ENCODE measurements around the gene C3orf22.

The C3orf22 gene

GRCh38 chr3:126522363-126522788, 36.4 kb downstream of the C3orf22 start:
- H3K79me2 ChIP-seq (ENCODE audit: insufficient read depth, low read length) = no peaks in the 10 kb centered on the region
- no peaks in the 10 kb centered on the region for H3F3A ChIP-seq (ENCODE audit: low read depth)
- H3K4me1 ChIP-seq (ENCODE audit: insufficient read depth, low read length, poor library complexity, severe bottlenecking) = peaks cover 52% of the 10 kb centered on the region
- H4K20me1 ChIP-seq (ENCODE audit: insufficient read depth, low read length, poor library complexity, severe bottlenecking) = no peaks in the 10 kb centered on the region
- H3K9me3 ChIP-seq (ENCODE audit: insufficient read depth, low read depth, low read length) = no peaks in the 10 kb centered on the region
- H3K27me3 ChIP-seq (ENCODE audit: insufficient read depth, low read length, poor library complexity, severe bottlenecking) = no peaks in the 10 kb centered on the region
- no peaks in the 10 kb centered on the region for H3K9me2 ChIP-seq (replicated peaks; ENCODE audit: low read depth, low read length)
- H3K4me2 ChIP-seq (ENCODE audit: low read depth, low read length, poor library complexity, severe bottlenecking) = peak overlapping the region; percentile 68
- H3K36me3 ChIP-seq (ENCODE audit: insufficient read depth, low read length) = no peaks in the 10 kb centered on the region
- TF ChIP-seq, protein P1, sequence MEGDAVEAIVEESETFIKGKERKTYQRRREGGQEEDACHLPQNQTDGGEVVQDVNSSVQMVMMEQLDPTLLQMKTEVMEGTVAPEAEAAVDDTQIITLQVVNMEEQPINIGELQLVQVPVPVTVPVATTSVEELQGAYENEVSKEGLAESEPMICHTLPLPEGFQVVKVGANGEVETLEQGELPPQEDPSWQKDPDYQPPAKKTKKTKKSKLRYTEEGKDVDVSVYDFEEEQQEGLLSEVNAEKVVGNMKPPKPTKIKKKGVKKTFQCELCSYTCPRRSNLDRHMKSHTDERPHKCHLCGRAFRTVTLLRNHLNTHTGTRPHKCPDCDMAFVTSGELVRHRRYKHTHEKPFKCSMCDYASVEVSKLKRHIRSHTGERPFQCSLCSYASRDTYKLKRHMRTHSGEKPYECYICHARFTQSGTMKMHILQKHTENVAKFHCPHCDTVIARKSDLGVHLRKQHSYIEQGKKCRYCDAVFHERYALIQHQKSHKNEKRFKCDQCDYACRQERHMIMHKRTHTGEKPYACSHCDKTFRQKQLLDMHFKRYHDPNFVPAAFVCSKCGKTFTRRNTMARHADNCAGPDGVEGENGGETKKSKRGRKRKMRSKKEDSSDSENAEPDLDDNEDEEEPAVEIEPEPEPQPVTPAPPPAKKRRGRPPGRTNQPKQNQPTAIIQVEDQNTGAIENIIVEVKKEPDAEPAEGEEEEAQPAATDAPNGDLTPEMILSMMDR (conservative IDR thresholded peaks at IDR 0.05; ENCODE audit: low read length) = peak; percentile 98
- no peak for TF ChIP-seq EZH2phosphoT487 (IDR thresholded peaks at IDR 0.05; ENCODE audit: borderline replicate concordance)
- no peak overlapping the region for H3K9ac ChIP-seq (ENCODE audit: low read depth, low read length, poor library complexity, severe bottlenecking)
- H3K4me3 ChIP-seq (ENCODE audit: low read length, poor library complexity, severe bottlenecking) = no peak overlapping the region
- H2AFZ ChIP-seq (ENCODE audit: low read length) = no peak overlapping the region

DNA sequence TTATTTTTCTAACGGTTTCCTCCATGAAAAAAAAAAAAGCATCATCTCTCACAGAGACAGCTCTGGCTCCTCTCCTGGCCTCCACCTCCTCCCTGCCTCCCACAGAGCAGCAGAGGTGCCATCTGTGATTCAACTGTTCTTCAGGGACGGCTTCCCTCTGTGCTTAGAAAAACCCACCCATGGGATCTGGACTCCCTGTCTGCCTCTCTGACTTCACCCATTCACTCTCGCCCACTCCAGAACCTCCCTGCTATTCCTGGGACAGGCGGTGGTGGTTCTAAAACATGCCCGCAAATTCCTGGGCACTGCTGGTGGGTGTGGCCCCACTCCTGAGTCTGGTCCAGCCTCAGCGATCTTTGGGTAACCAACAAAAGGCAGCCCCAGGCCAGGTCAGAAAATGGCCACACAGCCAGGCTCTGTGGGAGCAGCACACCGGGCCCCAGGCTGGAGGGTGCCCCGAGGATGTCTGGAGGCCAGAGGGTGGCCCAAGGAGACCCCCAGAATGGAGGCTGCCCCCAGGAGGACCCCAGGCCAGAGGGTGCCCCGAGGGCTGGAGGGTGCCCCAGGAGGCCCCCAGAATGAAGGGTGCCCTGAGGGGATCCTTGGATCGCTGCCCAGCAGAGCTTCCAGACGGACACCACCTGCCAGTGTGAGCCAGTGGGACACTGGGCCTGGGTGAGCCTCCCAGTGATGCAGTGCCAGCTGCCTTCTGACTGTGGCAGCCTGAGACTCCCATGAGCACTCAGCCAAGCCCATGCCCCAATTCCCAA, 37.4 kb downstream of the C3orf22 start:
- Histone ChIP-seq H4K20me1 (ENCODE audit: insufficient read depth, low read length, poor library complexity, severe bottlenecking) (no peaks in the 10 kb centered on the region), H3K4me2 (ENCODE audit: low read depth, low read length, poor library complexity, severe bottlenecking) (no peak overlapping the region), H3K4me1 (ENCODE audit: insufficient read depth, low read length, poor library complexity, severe bottlenecking) (peaks cover 41% of the 10 kb centered on the region), H3K9me3 (ENCODE audit: insufficient read depth, low read depth, low read length) (no peaks in the 10 kb centered on the region), H3K9me2 (replicated peaks; ENCODE audit: low read depth, low read length) (no peaks in the 10 kb centered on the region), H3K27me3 (ENCODE audit: insufficient read depth, low read length, poor library complexity, severe bottlenecking) (no peaks in the 10 kb centered on the region), H3K79me2 (ENCODE audit: insufficient read depth, low read length) (no peaks in the 10 kb centered on the region), H3K36me3 (ENCODE audit: insufficient read depth, low read length) (no peaks in the 10 kb centered on the region), H3K4me3 (ENCODE audit: low read length, poor library complexity, severe bottlenecking) (no peak overlapping the region), H2AFZ (ENCODE audit: low read length) (no peak overlapping the region), H3K9ac (ENCODE audit: low read depth, low read length, poor library complexity, severe bottlenecking) (no peak overlapping the region), H3F3A (ENCODE audit: low read depth) (no peaks in the 10 kb centered on the region)
- TF ChIP-seq, protein P1 (conservative IDR thresholded peaks at IDR 0.05; ENCODE audit: low read length) = no peak
- no peak for TF ChIP-seq EZH2phosphoT487 (IDR thresholded peaks at IDR 0.05; ENCODE audit: borderline replicate concordance)

GRCh38 chr3:126519506-126520455, 39.0 kb downstream of the C3orf22 start:
- Histone ChIP-seq H3K27me3 (ENCODE audit: insufficient read depth, low read length, poor library complexity, severe bottlenecking) (no peaks in the 10 kb centered on the region), H3K4me1 (ENCODE audit: insufficient read depth, low read length, poor library complexity, severe bottlenecking) (peaks cover 28% of the 10 kb centered on the region), H3K4me2 (ENCODE audit: low read depth, low read length, poor library complexity, severe bottlenecking) (peak overlapping the region; percentile 50), H3F3A (ENCODE audit: low read depth) (no peaks in the 10 kb centered on the region), H4K20me1 (ENCODE audit: insufficient read depth, low read length, poor library complexity, severe bottlenecking) (no peaks in the 10 kb centered on the region), H3K9ac (ENCODE audit: low read depth, low read length, poor library complexity, severe bottlenecking) (no peak overlapping the region), H2AFZ (ENCODE audit: low read length) (no peak overlapping the region), H3K4me3 (ENCODE audit: low read length, poor library complexity, severe bottlenecking) (no peak overlapping the region), H3K9me2 (replicated peaks; ENCODE audit: low read depth, low read length) (no peaks in the 10 kb centered on the region), H3K9me3 (ENCODE audit: insufficient read depth, low read depth, low read length) (no peaks in the 10 kb centered on the region), H3K36me3 (ENCODE audit: insufficient read depth, low read length) (no peaks in the 10 kb centered on the region), H3K79me2 (ENCODE audit: insufficient read depth, low read length) (no peaks in the 10 kb centered on the region)
- TF ChIP-seq, protein P1 (conservative IDR thresholded peaks at IDR 0.05; ENCODE audit: low read length) = peak; percentile 59
- no peak for TF ChIP-seq EZH2phosphoT487 (IDR thresholded peaks at IDR 0.05; ENCODE audit: borderline replicate concordance)

Data from Loucy (cell line).